Mesenchymal stem cell (in vitro differentiated cells and primary cell): ENCODE results near the gene POU6F2.

Experiments
- DNase-seq: peaks from one replicate; pipeline ENCODE4 v3.0.0-alpha.2; 2013
- H2AFZ ChIP-seq: one replicate; pipeline ENCODE4 v1.6.1; 2013; ENCODE audit warnings: low read depth, mild to moderate bottlenecking, control low read depth, inconsistent platforms, low read length, moderate library complexity
- H2AK5ac ChIP-seq: 2 replicates; pipeline ENCODE4 v1.6.1; 2013; ENCODE audit warnings: low read length, moderate library complexity, mild to moderate bottlenecking, inconsistent platforms; ENCODE audit not compliant: severe bottlenecking
- H2BK120ac ChIP-seq: one replicate; pipeline ENCODE4 v1.6.1; 2013; ENCODE audit warnings: low read depth, mild to moderate bottlenecking, inconsistent platforms, low read length, moderate library complexity
- H2BK12ac ChIP-seq, 2 experiments: one replicate each; pipeline ENCODE4 v1.6.1; 2013; ENCODE audit warnings: inconsistent platforms in 2 of 2, low read length in 2 of 2, mild to moderate bottlenecking in 2 of 2, moderate library complexity in 2 of 2, control low read depth in 1 of 2
- H2BK15ac ChIP-seq: one replicate; pipeline ENCODE4 v1.6.1; 2013; ENCODE audit warnings: mild to moderate bottlenecking, low read depth, inconsistent platforms; ENCODE audit not compliant: poor library complexity, severe bottlenecking
- H2BK5ac ChIP-seq: 2 replicates; pipeline ENCODE4 v1.6.1; 2013; ENCODE audit warnings: low read depth, mild to moderate bottlenecking, low read length, control low read depth, inconsistent platforms; ENCODE audit not compliant: poor library complexity, severe bottlenecking
- H3K14ac ChIP-seq, 2 experiments: one replicate each; pipeline ENCODE4 v1.6.1; 2013; ENCODE audit warnings: inconsistent platforms in 2 of 2, low read length in 2 of 2, control low read depth in 1 of 2, mild to moderate bottlenecking in 1 of 2, moderate library complexity in 1 of 2
- H3K18ac ChIP-seq, 2 experiments: one replicate each; pipeline ENCODE4 v1.6.1; 2013; ENCODE audit warnings: inconsistent platforms in 2 of 2, low read length in 2 of 2, control low read depth in 1 of 2, low read depth in 1 of 2, mild to moderate bottlenecking in 1 of 2
- H3K23ac ChIP-seq, 2 experiments: one replicate each; pipeline ENCODE4 v1.6.1; 2013; ENCODE audit warnings: inconsistent platforms in 2 of 2, low read length in 2 of 2, mild to moderate bottlenecking in 2 of 2, moderate library complexity in 2 of 2, control low read depth in 1 of 2
- H3K27ac ChIP-seq: 2 replicates; pipeline ENCODE4 v1.5.1; 2013; ENCODE audit warnings: mild to moderate bottlenecking, moderate library complexity, low read length, control low read depth, inconsistent platforms; ENCODE audit not compliant: poor library complexity, severe bottlenecking
- H3K27me3 ChIP-seq, 2 experiments: 2 replicates each; pipeline versions ENCODE4 v1.6.1 to v1.7.0; 2013; ENCODE audit warnings: low read length in 2 of 2, mild to moderate bottlenecking in 2 of 2, moderate library complexity in 2 of 2, control low read depth in 1 of 2, inconsistent platforms in 1 of 2; ENCODE audit not compliant: control insufficient read depth in 1 of 2, insufficient read depth in 1 of 2
- H3K36me3 ChIP-seq, 2 experiments: 2 replicates each; pipeline versions ENCODE4 v1.6.1 to v1.7.0; 2013; ENCODE audit warnings: low read length in 2 of 2, control low read depth in 1 of 2, inconsistent platforms in 1 of 2, low read depth in 1 of 2, mild to moderate bottlenecking in 1 of 2; ENCODE audit not compliant: insufficient read depth in 2 of 2, control insufficient read depth in 1 of 2
- H3K4ac ChIP-seq, 2 experiments: one replicate each; pipeline ENCODE4 v1.6.1; 2013; ENCODE audit warnings: inconsistent platforms in 2 of 2, low read length in 2 of 2, mild to moderate bottlenecking in 2 of 2, moderate library complexity in 2 of 2, control low read depth in 1 of 2, low read depth in 1 of 2
- H3K4me1 ChIP-seq: 2 replicates; pipeline ENCODE4 v1.6.1; 2013; ENCODE audit warnings: low read depth, low read length, control low read depth; ENCODE audit not compliant: control insufficient read depth, insufficient read depth
- H3K4me2 ChIP-seq: 2 replicates; pipeline ENCODE4 v1.6.1; 2013; ENCODE audit warnings: low read length, mild to moderate bottlenecking, inconsistent platforms; ENCODE audit not compliant: poor library complexity, severe bottlenecking
- H3K4me3 ChIP-seq, 2 experiments: 2 replicates each; pipeline versions ENCODE4 v1.5.1 to v1.7.0; 2013; ENCODE audit warnings: low read length in 2 of 2, mild to moderate bottlenecking in 2 of 2, control low read depth in 1 of 2, low read depth in 1 of 2; ENCODE audit not compliant: insufficient read depth in 1 of 2
- H3K79me1 ChIP-seq: replicated peaks from 2 replicates; pipeline ENCODE4 v1.6.1; 2013; ENCODE audit warnings: mild to moderate bottlenecking, control low read depth, low read length, inconsistent platforms; ENCODE audit not compliant: poor library complexity, severe bottlenecking
- H3K9ac ChIP-seq: 2 replicates; pipeline ENCODE4 v1.7.0; 2013; ENCODE audit warnings: mild to moderate bottlenecking, low read length, moderate library complexity
- H3K9me3 ChIP-seq: 2 replicates; pipeline ENCODE4 v1.7.0; 2013; ENCODE audit warnings: mild to moderate bottlenecking, low read length; ENCODE audit not compliant: control insufficient read depth
- H4K8ac ChIP-seq: one replicate; pipeline ENCODE4 v1.6.1; 2013; ENCODE audit warnings: inconsistent platforms, mild to moderate bottlenecking, low read length, moderate library complexity
- H4K91ac ChIP-seq: one replicate; pipeline ENCODE4 v1.6.1; 2013; ENCODE audit warnings: mild to moderate bottlenecking, low read length, inconsistent platforms
- WGBS: methylation state at CpG from one replicate; pipeline ENCODE4 v1.1.7; 2013; ENCODE audit warnings: mixed read lengths; 5-methylcytosine and 5-hydroxymethylcytosine counted together

The POU6F2 gene

DNA sequence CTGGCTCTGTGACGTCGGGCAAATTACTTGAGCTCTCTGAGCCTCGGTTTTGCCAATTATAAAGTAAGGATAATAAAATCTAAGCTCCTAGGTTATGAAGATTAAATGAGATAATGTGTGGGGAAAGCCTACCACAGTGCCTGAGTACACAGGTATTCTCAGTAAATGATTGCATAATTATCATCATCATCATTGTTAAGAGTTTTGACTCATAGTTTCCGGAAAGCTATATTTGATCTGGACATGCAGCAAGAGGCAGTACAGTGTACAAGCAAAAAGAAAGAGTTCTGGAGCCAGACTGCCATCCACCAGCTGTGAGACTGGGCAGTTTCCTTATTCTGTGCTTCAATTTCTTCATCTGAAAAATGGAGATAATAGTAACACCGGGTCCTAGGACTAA lies 432.9 kb downstream of the POU6F2 start:
- Histone ChIP-seq H3K9me3 (no peaks in the 10 kb centered on the region), H3K4me3 (no peak overlapping the region), H3K14ac (no peak overlapping the region), H4K91ac (no peak overlapping the region), H3K23ac (no peak overlapping the region), H2BK15ac (no peak overlapping the region), H2BK5ac (no peak overlapping the region), H4K8ac (no peak overlapping the region), H3K9ac (no peak overlapping the region), H3K27me3 (peaks cover 0 to 23% of the 10 kb centered on the region in 2 experiments), H3K27ac (no peak overlapping the region), H3K79me1 (no peaks in the 10 kb centered on the region), H3K4ac (no peak overlapping the region), H2BK12ac (no peak overlapping the region), H3K36me3 (no peaks in the 10 kb centered on the region), H3K18ac (no peak overlapping the region), H3K4me1 (peaks cover 12% of the 10 kb centered on the region), H2BK120ac (no peak overlapping the region), H2AK5ac (no peak overlapping the region), H3K4me2 (no peak overlapping the region), H2AFZ (no peak overlapping the region)
- 83% methylated on average over 4 of the region's 5 CpGs for WGBS
- no peak for DNase-seq

DNA sequence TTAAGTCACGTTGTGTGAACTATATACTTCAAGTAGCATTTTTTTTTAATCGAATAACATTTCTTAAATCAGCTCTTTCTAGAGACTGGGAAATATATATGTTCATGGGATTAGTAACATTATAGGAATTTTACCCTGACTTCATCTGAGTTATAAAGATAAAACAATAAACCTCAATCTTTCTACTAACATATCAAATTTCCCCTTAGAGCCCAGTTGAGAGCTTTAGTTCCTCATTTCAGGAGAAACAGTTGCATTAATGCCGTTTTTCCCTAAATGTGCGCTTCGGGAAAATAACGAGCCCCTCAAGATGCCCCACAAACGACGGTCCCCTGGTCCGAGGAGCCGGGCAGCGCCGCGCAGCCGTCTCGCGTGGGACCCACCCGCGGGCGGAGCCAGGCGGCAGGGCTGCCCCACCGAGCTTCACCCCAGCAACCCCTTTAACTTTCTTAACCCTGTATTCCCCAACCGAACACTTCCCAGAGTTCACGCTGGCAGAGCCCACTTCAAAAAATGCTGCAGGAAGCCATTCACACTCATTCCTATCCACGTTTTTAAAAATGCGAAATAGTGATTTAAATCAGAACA lies 436.0 kb downstream of the POU6F2 start:
- H3K27ac ChIP-seq, result peak overlapping the region; percentile 79
- no peak overlapping the region for H2BK120ac ChIP-seq
- peak overlapping the region in 1 of 2 experiments; percentile 62 for H3K18ac ChIP-seq
- peak overlapping the region; percentile 61 for H3K9ac ChIP-seq
- peak overlapping the region; percentile 62 for H2AFZ ChIP-seq
- H3K9me3 ChIP-seq, result no peaks in the 10 kb centered on the region
- 3% methylated on average over 23 of the region's 25 CpGs for WGBS
- peak overlapping the region in 1 of 2 experiments; percentile 80 for H3K23ac ChIP-seq
- H2BK12ac ChIP-seq, result no peak overlapping the region
- no peaks in the 10 kb centered on the region for H3K36me3 ChIP-seq
- peak overlapping the region; percentile 99 for H3K4me2 ChIP-seq
- no peak overlapping the region for H3K4ac ChIP-seq
- no peak for DNase-seq
- peaks cover 0 to 23% of the 10 kb centered on the region in 2 experiments for H3K27me3 ChIP-seq
- H3K79me1 ChIP-seq, result no peaks in the 10 kb centered on the region
- no peak overlapping the region for H3K14ac ChIP-seq
- H2BK15ac ChIP-seq, result no peak overlapping the region
- H4K8ac ChIP-seq, result no peak overlapping the region
- no peak overlapping the region for H4K91ac ChIP-seq
- H3K4me3 ChIP-seq, result peak overlapping the region; percentile 61 to 86
- no peaks in the 10 kb centered on the region for H3K4me1 ChIP-seq
- no peak overlapping the region for H2AK5ac ChIP-seq
- peak overlapping the region; percentile 86 for H2BK5ac ChIP-seq

DNA sequence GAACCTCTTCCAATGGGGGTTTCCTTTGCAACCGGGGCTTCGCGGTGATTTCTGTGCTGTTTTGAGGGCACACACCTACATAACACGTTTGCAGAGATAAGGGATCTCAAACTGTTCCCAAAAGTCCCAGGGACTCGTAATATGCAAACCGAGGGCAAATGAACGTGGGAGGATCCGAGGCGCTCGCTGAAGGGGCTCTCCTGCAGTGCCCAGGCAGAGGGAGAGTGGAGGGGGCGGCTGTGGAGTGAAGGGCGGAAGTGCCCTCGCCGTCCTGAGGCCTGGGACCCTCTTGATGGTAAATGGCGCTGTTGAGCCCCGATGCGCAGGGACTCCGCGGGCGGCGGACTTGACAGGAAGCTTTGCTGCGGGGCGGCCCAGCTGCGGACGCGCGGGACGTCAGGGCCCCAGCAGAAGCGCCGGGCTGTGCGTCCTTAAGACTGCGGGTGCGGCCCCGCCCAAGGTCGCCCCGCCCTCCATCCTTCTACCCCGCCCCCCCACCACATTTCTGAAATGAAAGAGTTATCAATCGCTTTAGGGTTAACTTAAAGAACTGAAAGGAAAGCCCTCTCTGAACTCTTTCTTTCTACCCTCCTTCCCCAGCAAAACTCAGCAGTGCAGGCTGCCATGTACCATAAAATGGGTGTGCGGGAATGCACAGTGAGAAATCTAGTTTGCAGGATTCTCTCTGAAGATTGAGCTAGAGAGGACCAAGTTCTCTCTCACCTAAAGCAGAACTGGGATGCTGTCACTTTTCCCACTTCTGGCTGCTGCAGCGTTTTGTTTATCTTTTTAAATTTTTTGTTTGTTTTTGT lies 436.7 kb downstream of the POU6F2 start:
- Histone ChIP-seq H3K36me3 (no peaks in the 10 kb centered on the region), H2BK120ac (no peak overlapping the region), H2BK5ac (peak overlapping the region; percentile 86), H4K8ac (peak overlapping the region; percentile 75), H3K4ac (no peak overlapping the region), H3K4me1 (no peaks in the 10 kb centered on the region), H2AK5ac (peak overlapping the region; percentile 69), H3K27me3 (peaks cover 0 to 20% of the 10 kb centered on the region in 2 experiments), H3K27ac (peak overlapping the region; percentile 79), H3K9me3 (no peaks in the 10 kb centered on the region), H3K23ac (no peak overlapping the region), H3K18ac (peak overlapping the region; percentile 67 to 80), H2BK15ac (peak overlapping the region; percentile 98), H3K4me2 (peak overlapping the region; percentile 99), H3K79me1 (no peaks in the 10 kb centered on the region), H4K91ac (peak overlapping the region; percentile 84), H3K4me3 (peak overlapping the region; percentile 61 to 86), H3K14ac (no peak overlapping the region), H3K9ac (peak overlapping the region; percentile 61), H2BK12ac (no peak overlapping the region), H2AFZ (peak overlapping the region; percentile 79)
- 3% methylated on average over 30 of the region's 40 CpGs for WGBS
- peak; percentile 53 for DNase-seq

DNA sequence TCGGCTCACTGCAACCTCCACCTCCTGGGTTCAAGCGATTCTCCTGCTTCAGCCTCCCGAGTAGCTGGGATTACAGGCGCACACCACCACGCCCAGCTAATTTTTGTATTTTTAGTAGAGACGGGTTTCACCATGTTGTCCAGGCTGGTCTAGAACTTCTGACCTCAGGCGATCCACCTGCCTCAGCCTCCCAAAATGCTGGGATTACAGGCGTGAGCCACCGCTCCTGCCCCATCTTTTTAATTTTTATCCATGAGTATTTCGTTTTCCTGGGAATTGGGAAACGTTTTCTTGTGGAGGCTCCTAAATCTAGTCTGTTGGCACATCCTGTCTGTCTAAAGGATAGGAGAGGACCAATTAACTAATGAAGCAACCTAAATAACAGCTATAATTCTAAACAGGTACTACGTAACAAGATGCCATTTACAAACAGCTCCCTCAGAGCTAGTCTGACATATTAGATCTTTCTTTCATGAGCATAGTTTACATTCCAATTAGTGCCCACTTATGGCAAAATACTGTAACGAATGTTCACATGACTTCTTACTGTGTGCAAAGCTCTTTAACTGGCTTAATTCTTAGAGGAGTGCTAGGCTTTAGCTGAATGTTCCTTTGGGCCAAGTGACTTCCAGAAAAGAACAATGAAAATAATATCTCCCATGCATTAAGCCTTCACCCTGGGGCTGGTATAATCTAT lies 437.5 kb downstream of the POU6F2 start:
- Histone ChIP-seq H3K4ac (no peak overlapping the region), H3K36me3 (no peaks in the 10 kb centered on the region), H3K18ac (no peak overlapping the region), H3K23ac (no peak overlapping the region), H3K9me3 (no peaks in the 10 kb centered on the region), H3K4me2 (no peak overlapping the region), H3K9ac (no peak overlapping the region), H2BK120ac (no peak overlapping the region), H3K4me3 (no peak overlapping the region), H4K8ac (no peak overlapping the region), H2BK12ac (no peak overlapping the region), H3K27ac (no peak overlapping the region), H2AFZ (no peak overlapping the region), H3K27me3 (peaks cover 0 to 19% of the 10 kb centered on the region in 2 experiments), H2AK5ac (no peak overlapping the region), H2BK5ac (no peak overlapping the region), H4K91ac (no peak overlapping the region), H3K14ac (no peak overlapping the region), H3K4me1 (no peaks in the 10 kb centered on the region), H3K79me1 (no peaks in the 10 kb centered on the region), H2BK15ac (no peak overlapping the region)
- 94% methylated on average over 12 of the region's 13 CpGs for WGBS
- DNase-seq, result no peak
